AG09319 (cell line): ENCODE results near the gene STK33.

Experiments
- DNase-seq: peaks from one replicate; pipeline ENCODE4 v3.0.0-alpha.2; 2010; ENCODE audit warnings: low read depth; ENCODE audit errors: extremely low read depth
- TF ChIP-seq, protein P1 (sequence below): IDR thresholded peaks from 2 replicates; pipeline ENCODE4 v1.5.1; 2011; ENCODE audit warnings: low read depth, mild to moderate bottlenecking, inconsistent platforms, low read length, moderate library complexity

Gene STK33

GRCh38 chr11:8384199-8384821 is 209.7 kb downstream of the STK33 start:
- TF ChIP-seq, protein P1, sequence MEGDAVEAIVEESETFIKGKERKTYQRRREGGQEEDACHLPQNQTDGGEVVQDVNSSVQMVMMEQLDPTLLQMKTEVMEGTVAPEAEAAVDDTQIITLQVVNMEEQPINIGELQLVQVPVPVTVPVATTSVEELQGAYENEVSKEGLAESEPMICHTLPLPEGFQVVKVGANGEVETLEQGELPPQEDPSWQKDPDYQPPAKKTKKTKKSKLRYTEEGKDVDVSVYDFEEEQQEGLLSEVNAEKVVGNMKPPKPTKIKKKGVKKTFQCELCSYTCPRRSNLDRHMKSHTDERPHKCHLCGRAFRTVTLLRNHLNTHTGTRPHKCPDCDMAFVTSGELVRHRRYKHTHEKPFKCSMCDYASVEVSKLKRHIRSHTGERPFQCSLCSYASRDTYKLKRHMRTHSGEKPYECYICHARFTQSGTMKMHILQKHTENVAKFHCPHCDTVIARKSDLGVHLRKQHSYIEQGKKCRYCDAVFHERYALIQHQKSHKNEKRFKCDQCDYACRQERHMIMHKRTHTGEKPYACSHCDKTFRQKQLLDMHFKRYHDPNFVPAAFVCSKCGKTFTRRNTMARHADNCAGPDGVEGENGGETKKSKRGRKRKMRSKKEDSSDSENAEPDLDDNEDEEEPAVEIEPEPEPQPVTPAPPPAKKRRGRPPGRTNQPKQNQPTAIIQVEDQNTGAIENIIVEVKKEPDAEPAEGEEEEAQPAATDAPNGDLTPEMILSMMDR: no peak
- no peak for DNase-seq

- TF ChIP-seq, protein P1: no peak
- no peak for DNase-seq
Observed at GRCh38 chr11:8383627-8384026, 210.4 kb downstream of the STK33 start.

GRCh38 chr11:8383227-8383626 is 210.8 kb downstream of the STK33 start:
- TF ChIP-seq, protein P1: no peak
- no peak for DNase-seq

DNA sequence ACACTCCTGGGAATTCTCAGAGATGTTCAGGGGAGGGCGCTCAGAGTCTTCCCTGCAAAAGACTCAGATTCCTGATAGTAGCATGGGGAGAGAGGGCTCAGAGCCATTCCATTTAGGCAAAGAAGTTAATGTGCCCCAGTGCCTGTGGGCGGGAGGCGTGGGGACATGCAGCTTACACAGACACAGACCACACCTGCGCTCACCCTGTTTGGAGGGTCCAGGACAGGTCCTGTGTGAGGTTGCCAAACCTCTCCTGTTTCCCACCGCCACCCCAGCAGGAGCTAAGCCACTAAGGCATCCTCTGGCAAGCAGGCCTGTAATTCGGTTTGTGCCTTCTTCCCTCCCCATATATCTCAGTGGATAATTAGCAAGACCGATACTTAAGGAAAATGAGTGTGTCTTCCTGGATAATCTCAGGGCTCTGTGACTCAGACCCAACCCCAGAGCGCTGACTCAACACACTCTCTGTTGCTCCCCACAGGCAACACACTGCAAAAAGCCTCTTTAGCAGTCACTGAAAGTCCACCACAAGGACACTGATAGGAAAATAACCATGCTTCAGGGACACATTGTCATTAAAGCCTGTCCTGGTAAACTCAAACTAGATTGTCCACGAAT is 211.5 kb downstream of the STK33 start:
- no peak for DNase-seq
- TF ChIP-seq, protein P1: no peak

GRCh38 chr11:8381871-8382396 is 212.1 kb downstream of the STK33 start:
- no peak for DNase-seq
- TF ChIP-seq, protein P1: no peak

DNA sequence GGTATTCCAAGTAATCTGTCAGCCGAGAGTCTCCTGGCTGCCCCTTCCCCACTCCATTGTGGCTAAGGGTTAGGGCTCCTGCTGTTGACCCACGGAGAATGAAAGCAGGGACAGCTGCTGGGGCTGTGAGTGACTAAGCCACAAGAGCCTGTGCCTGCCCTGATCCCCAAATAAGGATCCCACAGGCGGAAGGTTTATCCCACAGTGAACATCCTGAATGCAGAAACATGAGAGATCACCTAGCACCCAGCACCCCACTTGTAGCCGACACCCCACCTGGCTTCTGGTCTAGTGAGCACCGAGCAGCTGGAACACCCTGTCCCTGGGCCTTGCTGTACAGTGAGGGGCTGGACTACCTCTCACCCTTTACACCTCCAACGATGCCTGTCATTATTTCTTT is 212.7 kb downstream of the STK33 start:
- TF ChIP-seq, protein P1: no peak
- DNase-seq: no peak

GRCh38 chr11:8375932-8376331 is 218.1 kb downstream of the STK33 start:
- no peak for DNase-seq
- TF ChIP-seq, protein P1: no peak
